HepG2 (cell line): ENCODE measurements around the gene UBE3A. TPM values are rescaled to one million over a fixed set of nuclear protein-coding genes. Genes with fewer than 3 reads are reported as not detected.

Experiments used
- ARID3A ChIP-seq: IDR thresholded peaks from 2 replicates; pipeline ENCODE4 v1.6.1; 2012; ENCODE audit warnings: low read depth, low read length, improper control_type of control experiment
- ATF7 ChIP-seq, 2 experiments: fragments of 450-650 bp in 1 of 2; sonication (generic) in 1 of 2; formaldehyde crosslinking in 1 of 2; IDR thresholded peaks; 2 replicates each; pipeline versions ENCODE4 v1.4.0 to v1.6.1; 2016 to 2020; ENCODE audit warnings: antibody characterized with exemption in 1 of 2, mild to moderate bottlenecking in 1 of 2, missing genetic modification reagents in 1 of 2
- ATRX ChIP-seq: sonication (generic); formaldehyde crosslinking; IDR thresholded peaks from 2 replicates; pipeline ENCODE4 v1.4.0; 2020; ENCODE audit warnings: missing genetic modification reagents, borderline replicate concordance
- ERF ChIP-seq: IDR thresholded peaks from 2 replicates; pipeline ENCODE4 v1.6.1; 2018; ENCODE audit warnings: missing biosample characterization, missing genetic modification reagents
- HIC2 ChIP-seq: sonication (generic); formaldehyde crosslinking; IDR thresholded peaks from 2 replicates; pipeline ENCODE4 v1.9.0; 2022; ENCODE audit warnings: low read depth, missing genetic modification reagents
- HNRNPH1 ChIP-seq: fragments of 200-400 bp; formaldehyde crosslinking; optimal IDR thresholded peaks from 2 replicates; pipeline ENCODE3; 2017; ENCODE audit warnings: mild to moderate bottlenecking, low read depth, low read length
- IKZF5 ChIP-seq: IDR thresholded peaks from 2 replicates; pipeline ENCODE4 v1.6.1; 2018; ENCODE audit warnings: missing genetic modification reagents, mild to moderate bottlenecking, missing compliant biosample characterization
- KLF9 ChIP-seq: IDR thresholded peaks from 2 replicates; pipeline ENCODE4 v1.6.1; 2016; ENCODE audit warnings: low read depth
- MTA3 ChIP-seq: sonication (generic); formaldehyde crosslinking; IDR thresholded peaks from 2 replicates; pipeline ENCODE4 v1.4.0; 2020; ENCODE audit warnings: missing genetic modification reagents
- MYC ChIP-seq: sonication (generic); formaldehyde crosslinking; IDR thresholded peaks from 2 replicates; pipeline ENCODE4 v1.9.0; 2021; ENCODE audit warnings: missing genetic modification reagents, borderline replicate concordance
- PRMT3 ChIP-seq: sonication (generic); formaldehyde crosslinking; IDR thresholded peaks from 2 replicates; pipeline ENCODE4 v1.8.1; 2022; ENCODE audit warnings: low read depth, mild to moderate bottlenecking, moderate library complexity, missing genetic modification reagents, borderline replicate concordance
- RNF2 ChIP-seq: fragments of 450-650 bp; conservative IDR thresholded peaks from 2 replicates; pipeline ENCODE4 v1.6.1; 2016; ENCODE audit warnings: low read depth
- RXRB ChIP-seq: IDR thresholded peaks from 2 replicates; pipeline ENCODE4 v1.6.1; 2016; ENCODE audit warnings: borderline replicate concordance, missing genetic modification reagents, missing compliant biosample characterization
- SCMH1 ChIP-seq: sonication (generic); formaldehyde crosslinking; IDR thresholded peaks from 2 replicates; pipeline ENCODE4 v1.9.0; 2021; ENCODE audit warnings: missing genetic modification reagents, mild to moderate bottlenecking, borderline replicate concordance
- SRF ChIP-seq: IDR thresholded peaks from 2 replicates; pipeline ENCODE4 v1.6.1; 2011; ENCODE audit warnings: mild to moderate bottlenecking, low read depth, low read length, moderate library complexity
- ZEB1 ChIP-seq: IDR thresholded peaks from 2 replicates; pipeline ENCODE4 v1.6.1; 2012; ENCODE audit warnings: mild to moderate bottlenecking, low read depth, inconsistent platforms; ENCODE audit not compliant: insufficient replicate concordance
- ZNF446 ChIP-seq: sonication (generic); formaldehyde crosslinking; IDR thresholded peaks from 2 replicates; pipeline ENCODE4 v1.5.0; 2020; ENCODE audit warnings: mild to moderate bottlenecking, missing genetic modification reagents
- ZNF460 ChIP-seq: sonication (generic); formaldehyde crosslinking; IDR thresholded peaks from 2 replicates; pipeline ENCODE4 v1.5.1; 2020; ENCODE audit warnings: missing genetic modification reagents, mild to moderate bottlenecking, borderline replicate concordance
- ZNF546 ChIP-seq: sonication (generic); formaldehyde crosslinking; conservative IDR thresholded peaks from 2 replicates; pipeline ENCODE4 v1.8.1; 2023; ENCODE audit warnings: mild to moderate bottlenecking, missing genetic modification reagents
- ZNF709 ChIP-seq: sonication (generic); formaldehyde crosslinking; IDR thresholded peaks from 2 replicates; pipeline ENCODE4 v1.5.0; 2020; ENCODE audit warnings: mild to moderate bottlenecking, missing genetic modification reagents
- ZNF75D ChIP-seq: sonication (generic); formaldehyde crosslinking; IDR thresholded peaks from 2 replicates; pipeline ENCODE4 v1.8.1; 2023; ENCODE audit warnings: missing genetic modification reagents, mild to moderate bottlenecking, borderline replicate concordance
- ZNF83 ChIP-seq: sonication (generic); formaldehyde crosslinking; IDR thresholded peaks from 2 replicates; pipeline ENCODE4 v1.4.0; 2020; ENCODE audit warnings: missing genetic modification reagents, mild to moderate bottlenecking, borderline replicate concordance
- polyA plus RNA-seq, 8 experiments: library from polyadenylated mRNA; depleted of rRNA in 3 of 8; stranded (reverse) in 7 of 8; unstranded in 1 of 8; fragments of >200 nt; fragmentation: Illumina TruSeq in 4 of 8; extraction: Trizol in 4 of 8; gene quantifications; 2 replicates each; pipeline versions ENCODE4 v1.2.1 to v1.2.3, GENCODE V29; 2011 to 2016; ENCODE audit warnings: low read depth in 4 of 8, missing spikeins in 1 of 8, mixed read lengths in 1 of 8; ENCODE audit not compliant: insufficient read depth in 1 of 8
- total RNA-seq, 5 experiments: library from RNA; depleted of rRNA; stranded (reverse); fragments of >200 nt; fragmentation: Illumina TruSeq; extraction: Trizol; gene quantifications; 2 replicates each; pipeline ENCODE4 v1.2.3, GENCODE V29; 2016; ENCODE audit warnings: low read depth in 1 of 5
- TF ChIP-seq, protein P1 (sequence below): sonication (generic); formaldehyde crosslinking; IDR thresholded peaks from 2 replicates; pipeline ENCODE4 v1.8.0; 2022; ENCODE audit warnings: mild to moderate bottlenecking, missing genetic modification reagents; ENCODE audit not compliant: insufficient replicate concordance

UBE3A gene
- total and polyA plus RNA-seq, 2 of the 13 experiments (the other 11 are each of a cell fraction or from before 2014, with no cell fraction given), result 17.3 to 80.5 TPM

DNA sequence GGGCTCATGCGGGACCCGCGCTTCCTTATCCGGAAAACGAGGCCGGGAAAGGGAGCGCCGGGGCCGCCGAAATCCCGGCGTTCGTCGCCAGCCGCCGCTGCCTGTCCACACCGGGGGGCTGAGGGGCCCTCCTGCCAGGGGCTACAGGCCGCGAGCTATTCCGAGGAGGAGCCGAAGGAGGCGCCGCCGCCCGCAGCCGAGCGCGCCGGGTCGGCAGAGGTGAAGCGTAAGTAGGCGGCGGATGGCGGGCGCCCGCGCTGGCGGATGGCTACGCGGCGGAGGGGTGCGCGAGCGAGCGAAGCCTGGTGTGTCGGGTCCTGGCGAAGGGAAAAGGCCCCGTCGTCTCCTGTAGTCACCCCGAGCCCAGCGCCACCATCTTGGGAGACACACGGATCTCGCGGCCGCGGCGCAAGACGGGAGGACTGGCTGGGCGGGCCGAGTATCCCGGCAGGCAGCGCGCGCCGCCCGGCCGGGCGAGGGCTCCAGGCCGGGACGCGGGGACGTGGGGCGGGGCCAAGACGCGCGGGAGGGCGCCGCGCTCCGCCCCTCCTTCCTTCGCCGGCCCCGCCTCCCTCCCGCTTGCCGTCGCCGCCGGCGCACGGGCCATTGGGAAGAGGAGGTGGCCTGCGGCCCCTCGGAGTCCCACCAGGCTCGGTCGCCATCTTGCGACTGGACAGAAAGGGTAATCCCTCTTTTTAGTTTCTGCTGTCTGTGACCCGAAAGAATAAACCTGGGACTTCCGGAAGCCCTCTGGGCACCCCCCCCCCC is at the start of gene UBE3A (continued):
- peak; percentile 81; the same call in 1 of the 2 replicates for TF ChIP-seq IKZF5
- no peak for TF ChIP-seq ZNF75D (CRISPR knock-in tag)
- TF ChIP-seq, protein P1, sequence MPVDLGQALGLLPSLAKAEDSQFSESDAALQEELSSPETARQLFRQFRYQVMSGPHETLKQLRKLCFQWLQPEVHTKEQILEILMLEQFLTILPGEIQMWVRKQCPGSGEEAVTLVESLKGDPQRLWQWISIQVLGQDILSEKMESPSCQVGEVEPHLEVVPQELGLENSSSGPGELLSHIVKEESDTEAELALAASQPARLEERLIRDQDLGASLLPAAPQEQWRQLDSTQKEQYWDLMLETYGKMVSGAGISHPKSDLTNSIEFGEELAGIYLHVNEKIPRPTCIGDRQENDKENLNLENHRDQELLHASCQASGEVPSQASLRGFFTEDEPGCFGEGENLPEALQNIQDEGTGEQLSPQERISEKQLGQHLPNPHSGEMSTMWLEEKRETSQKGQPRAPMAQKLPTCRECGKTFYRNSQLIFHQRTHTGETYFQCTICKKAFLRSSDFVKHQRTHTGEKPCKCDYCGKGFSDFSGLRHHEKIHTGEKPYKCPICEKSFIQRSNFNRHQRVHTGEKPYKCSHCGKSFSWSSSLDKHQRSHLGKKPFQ (CRISPR knock-in tag), result no peak
- TF ChIP-seq ATRX, result no peak
- TF ChIP-seq ARID3A, result no peak
- no peak for TF ChIP-seq SRF
- peak; percentile 45; the same call in 1 of the 2 replicates for TF ChIP-seq ZNF446
- TF ChIP-seq ERF, result peak; percentile 45; the same call in 1 of the 2 replicates
- 0 out of 2 replicates have a peak, but pooled peaks have one; percentile 2 for TF ChIP-seq ZNF546 (CRISPR knock-in tag)
- TF ChIP-seq RXRB, result no peak
- peak; percentile 71 for TF ChIP-seq ZNF709
- no peak for TF ChIP-seq ZNF83
- no peak for TF ChIP-seq PRMT3
- no peak for TF ChIP-seq MTA3 (CRISPR knock-in tag)
- TF ChIP-seq ATF7 (IDR thresholded peaks at IDR 0.05), result no peak
- TF ChIP-seq ATF7 (CRISPR knock-in tag; IDR thresholded peaks at IDR 0.05), result no peak
- no peak for TF ChIP-seq HNRNPH1
- no peak for TF ChIP-seq ZEB1
- TF ChIP-seq KLF9 (CRISPR knock-in tag), result no peak
- TF ChIP-seq HIC2 (CRISPR knock-in tag), result no peak
- TF ChIP-seq MYC (CRISPR knock-in tag), result peak; percentile 60
- TF ChIP-seq RNF2, result no peak
- no peak for TF ChIP-seq SCMH1
- TF ChIP-seq ZNF460 (CRISPR knock-in tag), result no peak
